Measurements from ENCODE around the gene THSD8.

DNA sequence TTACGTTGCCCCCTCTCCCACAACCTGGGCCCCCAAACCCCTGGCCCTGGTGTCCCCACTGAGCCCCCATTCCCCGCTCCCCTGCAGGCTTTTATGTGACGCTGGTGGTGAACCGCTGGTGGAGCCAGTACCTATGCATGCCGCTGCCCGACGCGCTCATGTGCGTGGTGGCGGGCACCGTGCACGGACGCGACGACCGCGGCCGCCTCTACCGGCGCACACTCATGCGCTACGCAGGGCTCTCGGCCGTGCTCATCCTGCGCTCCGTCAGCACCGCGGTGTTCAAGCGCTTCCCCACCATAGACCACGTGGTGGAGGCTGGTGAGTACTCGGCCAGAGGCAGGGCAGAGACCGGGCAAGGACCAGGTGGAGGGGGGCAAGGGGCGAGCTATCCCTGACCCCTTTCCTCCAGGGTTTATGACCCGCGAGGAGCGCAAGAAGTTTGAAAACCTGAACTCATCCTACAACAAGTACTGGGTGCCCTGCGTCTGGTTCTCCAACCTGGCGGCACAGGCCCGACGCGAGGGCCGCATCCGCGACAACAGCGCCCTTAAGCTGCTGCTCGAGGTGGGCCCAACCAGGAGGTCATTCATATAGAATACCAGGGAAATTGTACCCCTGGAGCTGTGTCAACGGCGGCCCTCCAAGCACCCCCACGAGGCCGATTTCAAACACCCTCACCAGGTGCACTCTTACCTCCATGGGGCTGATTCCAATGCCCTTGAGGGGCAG, 47.2 kb upstream of the THSD8 start:
- TF ChIP-seq, protein P1, sequence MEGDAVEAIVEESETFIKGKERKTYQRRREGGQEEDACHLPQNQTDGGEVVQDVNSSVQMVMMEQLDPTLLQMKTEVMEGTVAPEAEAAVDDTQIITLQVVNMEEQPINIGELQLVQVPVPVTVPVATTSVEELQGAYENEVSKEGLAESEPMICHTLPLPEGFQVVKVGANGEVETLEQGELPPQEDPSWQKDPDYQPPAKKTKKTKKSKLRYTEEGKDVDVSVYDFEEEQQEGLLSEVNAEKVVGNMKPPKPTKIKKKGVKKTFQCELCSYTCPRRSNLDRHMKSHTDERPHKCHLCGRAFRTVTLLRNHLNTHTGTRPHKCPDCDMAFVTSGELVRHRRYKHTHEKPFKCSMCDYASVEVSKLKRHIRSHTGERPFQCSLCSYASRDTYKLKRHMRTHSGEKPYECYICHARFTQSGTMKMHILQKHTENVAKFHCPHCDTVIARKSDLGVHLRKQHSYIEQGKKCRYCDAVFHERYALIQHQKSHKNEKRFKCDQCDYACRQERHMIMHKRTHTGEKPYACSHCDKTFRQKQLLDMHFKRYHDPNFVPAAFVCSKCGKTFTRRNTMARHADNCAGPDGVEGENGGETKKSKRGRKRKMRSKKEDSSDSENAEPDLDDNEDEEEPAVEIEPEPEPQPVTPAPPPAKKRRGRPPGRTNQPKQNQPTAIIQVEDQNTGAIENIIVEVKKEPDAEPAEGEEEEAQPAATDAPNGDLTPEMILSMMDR (IDR thresholded peaks at IDR 0.05), result no peak
- TF ChIP-seq EP300 (IDR thresholded peaks at IDR 0.05), result no peak
- TF ChIP-seq EHMT2 (IDR thresholded peaks at IDR 0.05; ENCODE audit: low read depth), result no peak
- TF ChIP-seq CEBPB (IDR thresholded peaks at IDR 0.05), result no peak
- no peak for TF ChIP-seq POLR2A (IDR thresholded peaks at IDR 0.05; ENCODE audit: low read length)
- TF ChIP-seq MAZ (IDR thresholded peaks at IDR 0.05; ENCODE audit: borderline replicate concordance, low read depth, low read length), result no peak
- TF ChIP-seq ZC3H11A (IDR thresholded peaks at IDR 0.05), result no peak
- no peak for TF ChIP-seq NPAS2 (CRISPR knock-in tag; IDR thresholded peaks at IDR 0.05; ENCODE audit: borderline replicate concordance)
- TF ChIP-seq MYC (IDR thresholded peaks at IDR 0.05; ENCODE audit: borderline replicate concordance, low read length), result no peak
- TF ChIP-seq HMGXB4 (CRISPR knock-in tag; IDR thresholded peaks at IDR 0.05; ENCODE audit: borderline replicate concordance), result no peak
- no peak for TF ChIP-seq PBX3 (IDR thresholded peaks at IDR 0.05)

Measured in A549 (cell line).